ENCODE results near the gene RNF41. TPM values are rescaled to one million over a fixed set of nuclear protein-coding genes. Genes with fewer than 3 reads are reported as not detected.
A peak's percentile ranks its signal among the peaks of the same experiment; 100 is the strongest.

The RNF41 gene
- total RNA-seq, 1 experiment from 2014 or later = 67.7 TPM

- DNase-seq (ENCODE audit: low read depth) = no peak
These were observed 7.8 kb downstream of the RNF41 start for GRCh38 chr12:56213878-56214277.

GRCh38 chr12:56212361-56212760 lies 9.4 kb downstream of the RNF41 start:
- no peak for DNase-seq (ENCODE audit: low read depth)

- DNase-seq (ENCODE audit: low read depth) = no peak
These were observed 13.7 kb downstream of the RNF41 start for GRCh38 chr12:56208006-56208405.

- DNase-seq (ENCODE audit: low read depth) = peak; percentile 42
These were observed 15.1 kb downstream of the RNF41 start for GRCh38 chr12:56206452-56207166.

DNA sequence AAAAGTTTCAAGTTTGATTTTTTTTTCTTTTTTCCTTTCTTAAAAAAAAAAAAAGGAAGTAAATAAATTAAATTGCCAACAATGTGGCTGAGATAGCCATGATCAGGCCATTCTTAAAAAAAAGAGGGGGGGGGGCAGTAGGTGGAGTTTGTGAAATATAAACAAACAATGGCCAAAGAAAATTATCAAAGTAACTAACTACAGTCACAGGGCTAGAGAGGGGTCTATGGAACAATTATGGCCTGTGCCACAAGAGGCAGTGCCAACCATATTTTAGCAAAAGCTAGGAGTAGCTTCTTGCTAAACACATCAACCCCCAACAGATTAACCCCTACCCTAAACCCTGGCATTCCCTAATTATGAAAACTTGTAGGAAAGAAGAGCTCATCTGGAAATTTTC lies 16.3 kb downstream of the RNF41 start:
- DNase-seq (ENCODE audit: low read depth) = no peak

DNA sequence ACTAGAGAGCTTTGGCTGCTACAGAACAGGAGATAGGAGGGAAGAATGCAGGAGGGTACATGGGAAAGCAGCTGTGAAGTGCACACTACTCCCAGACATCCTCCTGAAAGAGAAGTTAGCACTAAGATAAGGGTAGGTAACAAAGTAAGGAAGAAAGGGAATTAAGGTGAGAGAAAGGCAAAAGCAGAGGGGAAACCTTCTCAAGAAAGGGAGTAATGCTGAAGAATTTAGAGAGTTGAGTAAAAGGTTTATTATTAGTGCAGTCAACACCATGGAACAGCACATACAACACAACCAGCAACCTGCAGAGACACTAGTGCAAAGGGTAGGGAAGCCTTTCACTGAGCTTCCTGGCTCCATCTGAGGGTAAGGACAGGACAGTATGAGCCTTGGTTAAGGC lies 17.4 kb downstream of the RNF41 start:
- DNase-seq (ENCODE audit: low read depth) = no peak

DNA sequence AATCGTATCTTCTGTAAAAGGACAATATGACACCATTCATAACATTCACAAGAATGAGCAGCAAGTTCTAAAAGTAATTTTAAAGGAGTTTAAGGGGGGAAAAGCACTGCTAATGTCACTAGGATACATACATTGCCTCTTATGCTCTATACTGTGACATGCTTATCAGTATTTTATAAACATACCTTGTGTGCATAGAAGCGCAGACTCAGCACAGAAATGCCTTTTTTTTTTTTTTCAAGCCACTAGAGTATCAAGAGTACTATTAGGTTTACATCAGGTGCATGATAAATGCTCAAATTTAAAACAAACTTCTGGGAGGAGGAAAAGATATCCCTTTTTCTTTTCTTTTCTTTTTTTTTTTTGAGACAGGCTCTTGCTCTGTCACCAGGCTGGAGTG lies 18.9 kb downstream of the RNF41 start:
- DNase-seq (ENCODE audit: low read depth) = no peak

DNA sequence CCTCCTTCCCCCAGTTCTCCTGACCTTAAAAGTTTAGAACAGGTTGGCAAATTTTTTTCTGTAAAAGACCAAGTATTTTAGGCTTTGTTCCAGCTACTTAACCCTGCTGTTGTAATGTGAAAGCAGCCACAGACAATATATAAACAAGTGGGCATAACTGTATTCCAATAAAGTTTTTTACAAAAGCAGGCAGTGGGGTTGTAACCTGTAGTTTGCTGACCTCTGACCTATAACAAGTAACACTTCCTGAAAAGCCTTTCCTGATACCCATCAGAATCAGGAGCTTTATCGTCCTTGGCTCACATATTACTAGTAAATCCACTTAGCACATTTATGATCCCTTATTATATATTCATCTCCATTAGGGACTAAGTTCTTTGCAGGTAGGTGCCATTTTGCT lies 19.4 kb downstream of the RNF41 start:
- DNase-seq (ENCODE audit: low read depth) = no peak

- DNase-seq (ENCODE audit: low read depth) = no peak
These were observed 22.9 kb downstream of the RNF41 start for GRCh38 chr12:56198836-56199235.

DNA sequence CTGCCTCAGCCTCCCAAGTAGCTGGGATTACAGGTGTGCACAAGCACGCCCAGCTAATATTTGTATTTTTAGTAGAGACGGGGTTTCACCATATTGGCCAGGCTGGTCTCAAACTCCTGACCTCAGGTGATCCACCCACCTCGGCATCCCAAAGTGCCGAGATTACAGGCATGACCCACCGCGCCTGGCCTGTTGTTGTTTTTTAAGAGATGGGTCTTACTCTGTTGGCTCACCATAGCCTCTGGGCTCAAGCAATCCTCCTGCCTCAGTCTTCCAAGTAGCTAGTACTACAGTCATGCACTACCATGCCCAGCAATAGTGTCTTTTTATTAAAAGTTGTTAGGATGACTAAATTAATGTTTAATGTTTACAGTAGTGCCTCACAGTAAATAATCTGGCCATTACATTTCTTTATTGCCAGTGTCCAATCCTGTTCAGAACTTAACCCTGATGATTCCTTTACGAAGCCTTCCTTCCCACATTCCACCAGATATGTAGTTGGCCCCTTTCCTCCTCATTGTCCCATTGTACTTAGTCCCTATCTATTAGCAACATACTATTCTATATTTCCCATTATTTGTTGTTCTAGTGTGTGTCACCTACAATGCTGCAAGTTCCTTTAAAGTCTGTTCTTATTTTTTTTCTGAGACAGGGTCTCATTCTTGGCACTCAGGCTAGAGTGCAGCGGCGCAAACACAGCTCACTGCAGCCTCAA lies 23.6 kb downstream of the RNF41 start:
- no peak for DNase-seq (ENCODE audit: low read depth)

- peak; percentile 89 for DNase-seq (ENCODE audit: low read depth)
These were observed 24.7 kb downstream of the RNF41 start for GRCh38 chr12:56196818-56197550.

- peak; percentile 69 for DNase-seq (ENCODE audit: low read depth)
These were observed 28.6 kb downstream of the RNF41 start for GRCh38 chr12:56193025-56193578.

DNA sequence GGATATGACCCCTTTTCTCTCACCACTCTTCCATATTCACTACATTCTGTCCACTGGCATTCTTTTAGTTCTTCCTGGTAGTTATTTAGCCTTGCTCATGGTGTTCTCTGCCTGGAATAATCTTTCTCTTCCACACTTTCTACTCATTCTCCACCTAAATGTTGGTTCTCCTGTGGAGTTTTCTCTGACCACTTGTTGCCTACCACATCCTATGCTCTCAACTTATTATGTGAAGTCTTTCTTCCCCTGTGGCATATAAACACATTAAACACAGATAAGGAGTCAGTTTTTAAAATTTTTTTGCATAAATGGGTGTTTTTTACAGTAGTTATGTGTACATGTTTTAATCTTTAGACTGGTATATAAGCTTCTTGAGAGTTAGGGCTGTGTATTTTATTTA lies 29.1 kb downstream of the RNF41 start:
- no peak for DNase-seq (ENCODE audit: low read depth)

DNA sequence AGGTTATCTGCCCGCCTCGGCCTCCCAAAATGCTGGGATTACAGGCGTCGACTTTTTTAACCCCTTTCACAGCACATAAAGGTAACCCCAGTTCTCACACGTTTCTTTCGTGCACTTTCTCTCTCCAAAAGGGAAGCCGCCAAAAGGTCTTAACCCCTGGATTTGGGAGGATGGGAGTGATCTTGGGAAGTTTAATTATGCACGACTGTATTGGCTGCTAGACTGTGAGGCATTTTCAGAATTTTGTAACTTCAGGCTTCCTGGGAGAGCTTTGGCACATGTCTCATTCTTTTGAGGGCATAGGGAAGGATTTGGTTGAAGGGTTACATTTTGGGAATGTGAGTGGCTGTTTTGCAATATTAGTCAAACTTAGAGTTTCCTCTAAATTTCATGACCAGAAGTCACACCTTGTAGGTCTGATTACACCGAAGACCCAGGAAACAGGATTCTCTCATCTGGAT lies 31.0 kb downstream of the RNF41 start:
- no peak for DNase-seq (ENCODE audit: low read depth)

DNA sequence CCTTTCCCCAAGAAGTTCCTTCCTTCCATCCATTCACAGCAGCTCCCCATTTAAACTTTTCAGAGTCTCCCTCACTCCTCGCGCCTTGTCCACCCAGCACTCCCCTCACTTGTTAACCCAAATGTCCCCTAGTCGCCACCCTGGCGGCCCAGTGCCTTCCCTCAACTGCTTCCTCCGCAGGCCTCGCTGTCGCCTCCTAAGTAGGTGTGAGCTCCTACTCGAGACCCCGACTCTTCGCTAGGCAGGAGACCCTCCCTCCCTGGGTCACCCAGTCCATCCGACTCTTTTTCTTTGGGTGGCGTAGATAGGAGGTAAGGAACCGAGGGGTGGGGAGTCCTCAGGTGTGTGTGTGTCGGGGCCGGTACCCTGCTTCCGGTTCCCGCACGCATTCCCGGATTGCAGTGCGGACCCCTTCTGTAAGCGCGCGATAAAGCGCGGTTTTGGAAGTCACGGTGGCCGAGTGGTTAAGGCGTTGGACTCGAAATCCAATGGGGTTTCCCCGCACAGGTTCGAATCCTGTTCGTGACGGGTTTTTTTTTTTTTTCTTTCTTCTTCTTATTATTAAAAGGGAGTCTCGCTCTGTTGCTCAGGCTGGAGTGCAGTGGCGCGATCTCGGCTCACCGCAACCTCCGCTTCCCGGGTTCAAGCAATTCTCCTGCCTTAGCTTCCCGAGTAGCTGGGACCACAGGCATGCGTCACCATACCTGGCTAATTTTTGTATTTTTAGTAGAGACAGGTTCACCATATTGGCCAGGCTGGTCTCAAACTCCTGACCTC lies 31.6 kb downstream of the RNF41 start:
- peak; percentile 94 for DNase-seq (ENCODE audit: low read depth)

DNA sequence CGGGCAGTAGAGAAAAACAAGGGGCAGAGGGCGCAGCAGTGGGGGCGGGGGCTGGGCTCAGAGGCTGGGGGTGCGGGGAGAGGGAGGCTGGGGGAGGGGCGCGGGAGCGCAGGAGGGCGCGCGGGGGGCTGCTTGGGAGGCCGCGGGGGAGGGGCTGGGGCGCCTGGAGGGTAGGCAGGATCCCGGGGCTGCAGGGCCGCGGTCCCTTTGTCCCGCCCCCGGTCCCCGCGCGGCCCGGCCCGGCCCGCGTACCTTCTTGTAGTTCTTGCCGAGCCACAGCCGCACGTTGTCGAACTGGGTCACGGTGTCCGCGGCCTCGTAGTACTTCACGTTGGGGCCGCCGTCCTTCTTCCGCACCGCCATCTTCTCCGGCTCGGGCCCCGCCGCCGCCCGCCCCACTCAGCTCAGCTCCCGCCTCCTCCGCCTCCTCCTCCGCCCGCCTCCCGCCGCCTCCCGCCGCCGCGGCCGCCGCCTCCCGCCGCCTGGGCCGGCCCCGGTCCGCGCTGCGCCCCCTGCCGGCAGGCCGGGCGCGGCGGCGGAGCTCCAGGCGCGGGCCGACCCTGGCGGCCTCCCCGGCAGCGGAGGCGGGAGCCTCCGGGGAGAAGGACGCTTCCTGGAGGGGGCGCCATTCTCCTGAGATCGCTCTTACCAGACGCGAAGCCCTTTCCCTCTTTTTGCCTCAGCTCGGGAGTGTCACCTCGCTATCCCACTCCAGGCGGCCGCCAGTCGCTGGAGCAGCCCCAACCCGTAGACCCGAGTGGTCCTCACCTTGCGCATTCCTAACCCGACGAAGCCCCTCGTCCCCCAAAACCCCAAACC lies 32.4 kb downstream of the RNF41 start, which contains the start of gene SMARCC2:
TSS of gene SMARCC2 (minus strand) at position 385 of the 819 bp plus-strand sequence. CDS start at position 363, 22 bp downstream.
- DNase-seq (ENCODE audit: low read depth) = peak; percentile 82

DNA sequence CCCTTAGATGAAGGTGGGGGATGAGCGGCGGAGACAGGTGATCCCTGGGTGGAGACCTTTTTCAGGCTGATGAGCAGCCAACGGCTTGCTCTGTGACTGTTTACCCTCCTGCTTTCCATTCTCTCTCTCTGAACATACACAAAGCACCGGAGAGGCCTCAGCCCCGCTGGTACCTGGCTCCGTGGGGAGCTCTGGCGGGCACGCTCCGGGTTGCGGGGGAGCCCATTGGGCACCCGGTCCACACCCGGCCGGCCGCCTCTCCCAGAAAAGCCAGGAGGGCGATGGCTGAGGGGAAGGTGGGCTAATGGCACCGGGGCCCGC lies 33.0 kb downstream of the RNF41 start:
- no peak for DNase-seq (ENCODE audit: low read depth)

DNA sequence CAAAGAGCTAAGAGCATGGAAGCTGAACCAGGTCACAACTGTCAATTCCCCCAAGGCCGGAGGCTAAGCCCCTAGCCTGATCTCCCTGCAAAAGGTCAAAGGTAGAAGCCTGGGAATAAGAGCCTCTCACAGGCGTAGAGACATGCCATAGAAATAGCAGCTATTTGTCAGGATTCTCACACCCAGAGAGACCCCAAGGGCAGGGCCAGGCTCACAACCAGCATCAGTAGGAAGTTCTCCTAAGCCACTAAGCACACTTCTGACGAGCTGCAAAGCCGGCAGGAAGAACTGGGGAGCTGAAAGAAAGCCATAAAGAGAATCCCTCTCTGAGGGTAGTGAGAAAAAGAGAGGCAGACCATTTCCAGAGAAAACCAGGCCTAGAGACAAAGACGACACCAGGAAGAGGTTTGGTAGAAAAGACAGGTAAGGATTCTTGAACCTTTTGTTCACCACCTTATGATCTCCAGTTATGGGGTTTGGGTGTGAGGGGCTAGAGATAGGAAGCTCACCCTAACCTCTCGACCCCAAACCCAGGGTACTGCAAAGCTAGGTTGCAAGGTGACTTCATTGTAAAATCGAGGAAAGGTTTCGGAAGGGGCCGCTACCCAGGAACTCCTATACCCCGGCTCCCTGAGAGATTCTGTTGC lies 33.5 kb downstream of the RNF41 start:
- no peak for DNase-seq (ENCODE audit: low read depth)

GRCh38 chr12:56186957-56187356 lies 34.8 kb downstream of the RNF41 start:
- no peak for DNase-seq (ENCODE audit: low read depth)

DNA sequence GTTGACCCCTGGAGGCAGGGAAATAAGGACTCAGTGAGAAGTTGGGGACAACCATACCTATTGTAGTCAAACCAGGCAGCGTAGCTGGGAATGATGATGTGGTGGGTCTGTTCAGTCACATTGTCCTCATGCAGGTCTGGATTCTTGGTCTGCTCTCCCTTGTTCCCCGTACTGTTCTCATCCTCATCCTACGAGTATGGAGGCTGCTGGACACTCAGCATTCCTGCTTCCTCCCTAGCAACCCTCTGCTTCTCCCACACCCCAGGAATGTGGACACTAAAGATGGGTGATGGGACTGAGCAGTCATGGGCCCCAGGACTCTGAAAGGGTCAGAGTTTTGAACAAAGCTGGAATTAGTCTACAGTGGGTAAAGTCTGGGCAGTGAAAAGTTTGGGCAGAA lies 43.4 kb downstream of the RNF41 start:
- no peak for DNase-seq (ENCODE audit: low read depth)

Measured in HT1080 (cell line).